Measurements from ENCODE around the gene NPC1.
"Not testable (repeated sequence)": the region's sequence is repeated elsewhere in the genome, so short reads cannot be mapped to it uniquely, and the experiment has no call there.

The NPC1 gene

GRCh38 chr18:23573626-23574431 is 12.5 kb downstream of the NPC1 start:
- no peak for DNase-seq

GRCh38 chr18:23573020-23573419 is 13.3 kb downstream of the NPC1 start:
- DNase-seq: no peak

GRCh38 chr18:23572570-23572969 is 13.7 kb downstream of the NPC1 start:
- DNase-seq: no peak

GRCh38 chr18:23572012-23572411 is 14.3 kb downstream of the NPC1 start:
- DNase-seq: no peak

- DNase-seq: no peak
Observed at GRCh38 chr18:23570912-23571504, 15.3 kb downstream of the NPC1 start.

- DNase-seq: no peak
Observed at GRCh38 chr18:23569299-23570063, 16.8 kb downstream of the NPC1 start.

- no peak for DNase-seq
Observed at GRCh38 chr18:23568281-23569138, 17.8 kb downstream of the NPC1 start.

- no peak for DNase-seq
Observed at GRCh38 chr18:23567671-23568070, 18.6 kb downstream of the NPC1 start.

- DNase-seq: no peak
Observed at GRCh38 chr18:23565916-23566547, 20.3 kb downstream of the NPC1 start.

- DNase-seq: no peak
Observed at GRCh38 chr18:23563377-23564043, 22.8 kb downstream of the NPC1 start.

- no peak for DNase-seq
Observed at GRCh38 chr18:23560186-23560585, 26.1 kb downstream of the NPC1 start.

- DNase-seq: not testable (repeated sequence)
Observed at GRCh38 chr18:23557511-23557910, 28.8 kb downstream of the NPC1 start.

- no peak for DNase-seq
Observed at GRCh38 chr18:23556145-23556780, 30.0 kb downstream of the NPC1 start.

- DNase-seq: no peak
Observed at GRCh38 chr18:23553887-23554286, 32.4 kb downstream of the NPC1 start.

- no peak for DNase-seq
Observed at GRCh38 chr18:23552505-23552904, 33.8 kb downstream of the NPC1 start.

GRCh38 chr18:23551978-23552377 is 34.3 kb downstream of the NPC1 start:
- DNase-seq: no peak

GRCh38 chr18:23550898-23551297 is 35.4 kb downstream of the NPC1 start:
- DNase-seq: no peak

- DNase-seq: no peak
Observed at GRCh38 chr18:23548719-23549118, 37.6 kb downstream of the NPC1 start.

GRCh38 chr18:23548275-23548674 is 38.0 kb downstream of the NPC1 start:
- no peak for DNase-seq

GRCh38 chr18:23547846-23548245 is 38.5 kb downstream of the NPC1 start:
- no peak for DNase-seq

- DNase-seq: no peak
Observed at GRCh38 chr18:23547306-23547705, 39.0 kb downstream of the NPC1 start.
